Skeletal muscle tissue (tissue), 4 donors: ENCODE data around the gene TIMM10. TPM values are rescaled to one million over a fixed set of nuclear protein-coding genes. Genes with fewer than 3 reads are reported as not detected.

Source experiments
- H3K27ac ChIP-seq: one replicate; pipeline ENCODE4 v1.7.0; 2013; ENCODE audit warnings: mild to moderate bottlenecking, low read depth, low read length, inconsistent platforms
- H3K27me3 ChIP-seq, 3 donors: one replicate each; pipeline ENCODE4 v1.7.0; 2013; ENCODE audit warnings: low read length in 3 of 3; ENCODE audit not compliant: control insufficient read depth in 3 of 3, insufficient read depth in 3 of 3
- H3K36me3 ChIP-seq, 3 donors: one replicate each; pipeline ENCODE4 v1.7.0; 2013; ENCODE audit warnings: low read length in 3 of 3; ENCODE audit not compliant: control insufficient read depth in 3 of 3, insufficient read depth in 3 of 3
- H3K4me1 ChIP-seq, 3 donors: one replicate each; pipeline ENCODE4 v1.7.0; 2013; ENCODE audit warnings: low read length in 3 of 3, mild to moderate bottlenecking in 3 of 3; ENCODE audit not compliant: control insufficient read depth in 3 of 3, insufficient read depth in 3 of 3
- H3K4me3 ChIP-seq, 3 donors: one replicate each; pipeline ENCODE4 v1.7.0; 2013; ENCODE audit warnings: low read length in 3 of 3
- H3K9ac ChIP-seq, 3 donors: one replicate each; pipeline ENCODE4 v1.7.0; 2013; ENCODE audit warnings: low read length in 3 of 3, mild to moderate bottlenecking in 3 of 3, moderate library complexity in 2 of 3, low read depth in 1 of 3
- H3K9me3 ChIP-seq, 3 donors: one replicate each; pipeline ENCODE4 v1.7.0; 2013; ENCODE audit warnings: low read length in 3 of 3; ENCODE audit not compliant: control insufficient read depth in 3 of 3
- total RNA-seq: library from RNA; depleted of rRNA; stranded (reverse); fragments of >200 nt; gene quantifications from one replicate; pipeline ENCODE4 v1.2.3, GENCODE V29; 2014
- donor health status: Osteomylitis.

The TIMM10 gene
- total RNA-seq, 1 donor from 2014 or later: 64.2 TPM

- Histone ChIP-seq H3K27me3 (no peaks in the 10 kb centered on the region), H3K36me3 (peaks cover 2 to 24% (median 14%) of the 10 kb centered on the region in 3 donors), H3K9me3 (no peaks in the 10 kb centered on the region), H3K9ac (peak overlapping the region; percentile 70 to 87 (median 77)), H3K4me1 (peaks cover 21 to 40% (median 33%) of the 10 kb centered on the region in 3 donors), H3K4me3 (peak overlapping the region; percentile 67 to 72 (median 70)), H3K27ac (peak overlapping the region; percentile 75)
These were observed 31.1 kb downstream of the TIMM10 start for GRCh38 chr11:57499413-57499982.

- H3K27ac ChIP-seq: no peak overlapping the region
- no peaks in the 10 kb centered on the region for H3K27me3 ChIP-seq
- H3K9ac ChIP-seq: peak overlapping the region in 2 of 3 donors; percentile 40 to 43
- H3K4me3 ChIP-seq: peak overlapping the region in 1 of 3 donors; percentile 14
- H3K9me3 ChIP-seq: no peaks in the 10 kb centered on the region
- peaks cover 2 to 22% (median 14%) of the 10 kb centered on the region in 3 donors for H3K36me3 ChIP-seq
- H3K4me1 ChIP-seq: peaks cover 26 to 49% (median 43%) of the 10 kb centered on the region in 3 donors
These were observed 32.0 kb downstream of the TIMM10 start for GRCh38 chr11:57498540-57498939.

- Histone ChIP-seq H3K4me3 (no peak overlapping the region), H3K27me3 (no peaks in the 10 kb centered on the region), H3K9ac (no peak overlapping the region), H3K4me1 (peaks cover 28 to 56% (median 46%) of the 10 kb centered on the region in 3 donors), H3K27ac (no peak overlapping the region), H3K36me3 (peaks cover 2 to 21% (median 14%) of the 10 kb centered on the region in 3 donors), H3K9me3 (no peaks in the 10 kb centered on the region)
These were observed 33.0 kb downstream of the TIMM10 start for GRCh38 chr11:57497303-57498247.

GRCh38 chr11:57496109-57496820, 34.3 kb downstream of the TIMM10 start:
- Histone ChIP-seq H3K4me3 (no peak overlapping the region), H3K36me3 (peaks cover 6 to 24% (median 18%) of the 10 kb centered on the region in 3 donors), H3K9ac (no peak overlapping the region), H3K27me3 (no peaks in the 10 kb centered on the region), H3K27ac (no peak overlapping the region), H3K9me3 (no peaks in the 10 kb centered on the region), H3K4me1 (peaks cover 28 to 53% (median 47%) of the 10 kb centered on the region in 3 donors)

DNA sequence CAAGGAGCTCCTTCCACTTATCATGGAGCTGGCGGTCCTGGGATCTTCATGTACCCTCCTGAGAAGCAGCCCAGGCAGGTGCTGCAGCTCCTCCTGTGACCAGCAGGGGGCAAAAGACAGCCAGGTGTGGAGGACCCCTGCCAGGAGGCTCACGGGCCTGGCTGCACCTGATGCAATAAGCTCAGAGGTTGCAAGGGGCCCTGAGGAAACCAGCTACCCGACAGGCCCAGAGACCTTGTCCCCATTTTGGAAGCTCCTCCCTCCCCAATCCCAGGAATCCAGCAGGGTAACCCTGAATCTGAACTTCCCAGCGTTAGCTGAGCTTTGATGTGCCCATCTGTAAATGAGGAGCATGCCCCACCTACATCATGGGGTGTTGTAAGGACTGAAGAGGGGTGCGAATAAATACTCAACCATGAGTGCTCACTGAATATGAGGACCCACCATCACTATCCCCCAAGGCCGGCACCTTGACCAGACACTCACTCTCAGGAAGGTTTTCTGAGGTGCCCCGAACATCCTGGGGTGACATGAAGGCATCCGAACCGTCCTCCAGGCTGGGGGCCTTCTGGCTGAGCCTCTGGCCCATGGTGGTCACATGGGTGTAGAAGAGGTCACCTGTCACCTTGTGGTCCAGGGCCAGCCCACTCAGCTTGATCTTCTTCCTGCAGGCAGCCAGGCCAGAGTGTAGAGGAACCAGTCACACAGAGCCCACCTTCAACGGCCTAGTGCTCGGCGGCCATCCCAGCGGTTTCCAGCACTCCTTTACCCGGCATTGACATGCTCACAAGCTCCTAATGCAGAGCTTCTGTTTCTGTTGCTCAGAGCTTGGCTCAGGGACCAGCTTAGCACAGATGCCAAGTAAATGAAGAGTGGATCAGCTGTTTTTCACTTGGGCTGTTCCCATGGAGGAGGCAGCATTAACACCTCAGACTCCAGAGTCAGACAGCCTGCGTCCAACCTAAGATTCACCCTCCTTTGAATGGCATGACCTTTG, 36.7 kb downstream of the TIMM10 start:
- no peak overlapping the region for H3K4me3 ChIP-seq
- H3K27me3 ChIP-seq: no peaks in the 10 kb centered on the region
- peak overlapping the region; percentile 17 to 65 (median 52) for H3K9ac ChIP-seq
- H3K4me1 ChIP-seq: peaks cover 12 to 41% (median 28%) of the 10 kb centered on the region in 3 donors
- H3K36me3 ChIP-seq: peaks cover 10 to 38% (median 34%) of the 10 kb centered on the region in 3 donors
- H3K9me3 ChIP-seq: no peaks in the 10 kb centered on the region
- H3K27ac ChIP-seq: peak overlapping the region; percentile 11

DNA sequence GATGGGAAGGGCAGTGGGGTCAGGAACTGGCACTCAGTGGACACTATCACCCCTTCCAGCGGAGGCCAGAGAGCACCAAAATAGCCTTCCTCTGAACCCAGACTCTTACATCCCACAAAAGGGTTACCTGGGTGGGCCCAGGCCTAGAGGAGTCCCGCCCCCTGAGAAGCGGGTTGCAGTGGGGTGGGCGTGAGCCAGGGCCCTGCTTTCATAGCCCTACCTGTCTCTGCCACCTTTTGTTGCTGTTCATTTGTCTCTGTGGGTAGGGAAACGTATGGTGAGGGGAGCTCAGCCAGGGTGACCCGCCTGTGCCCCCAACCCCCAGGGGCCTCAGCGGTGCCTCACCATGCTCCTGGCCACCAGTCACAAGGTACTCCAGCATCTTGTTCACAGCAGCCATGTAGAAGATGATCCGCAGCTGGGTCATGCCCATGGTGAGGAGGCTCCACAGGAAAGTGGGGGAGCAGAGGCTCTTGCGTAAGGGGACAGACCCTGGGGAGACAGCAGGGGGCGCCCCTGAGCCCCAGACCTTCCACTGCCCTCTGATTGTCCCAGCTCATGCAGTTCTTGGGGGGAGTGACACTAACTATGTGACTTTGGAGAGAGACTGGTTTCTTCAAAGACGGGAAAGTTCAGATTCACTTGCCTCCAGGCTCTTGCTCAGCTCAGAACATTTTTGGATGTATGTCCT, 39.0 kb downstream of the TIMM10 start:
- H3K36me3 ChIP-seq: peaks cover 16 to 47% (median 31%) of the 10 kb centered on the region in 3 donors
- H3K4me3 ChIP-seq: no peak overlapping the region
- peaks cover 24 to 56% (median 43%) of the 10 kb centered on the region in 3 donors for H3K4me1 ChIP-seq

DNA sequence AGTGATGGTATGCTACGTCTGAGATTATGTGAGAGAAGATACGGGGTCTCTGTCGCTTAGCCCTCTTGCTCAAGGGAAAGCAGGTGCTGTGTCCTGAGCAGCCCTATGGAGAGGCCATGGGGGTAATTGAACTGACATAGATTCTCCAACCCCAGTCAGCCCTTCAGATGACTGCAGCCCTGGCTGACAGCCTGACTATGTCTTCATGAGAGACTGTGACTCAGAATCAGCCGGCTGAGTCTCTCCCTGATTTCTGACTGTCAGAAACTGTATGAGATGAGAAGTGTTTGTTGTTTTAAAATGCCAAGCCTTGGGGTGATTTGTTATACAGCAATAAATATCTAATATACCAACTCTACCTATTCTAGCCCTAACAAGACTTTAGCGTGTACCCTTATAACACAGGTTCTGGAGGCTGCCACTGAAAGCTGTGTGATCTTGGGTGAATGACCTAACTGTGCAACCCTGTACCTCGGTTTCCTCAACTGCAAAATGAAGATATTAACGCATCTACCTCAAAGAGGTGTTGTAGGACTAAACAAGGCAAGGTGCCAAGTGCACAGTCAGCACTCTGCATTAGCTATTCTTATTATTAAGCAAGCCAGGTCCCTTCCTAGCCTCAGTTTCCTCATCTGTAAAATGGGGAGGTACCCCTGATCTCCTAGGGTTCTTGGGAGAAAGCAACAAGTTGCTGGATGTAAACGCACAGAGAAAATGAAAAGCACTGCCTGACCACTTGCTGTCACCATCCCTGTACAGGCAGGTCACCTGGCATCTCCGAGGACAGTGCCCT, 39.9 kb downstream of the TIMM10 start:
- no peak overlapping the region for H3K27ac ChIP-seq
- H3K9me3 ChIP-seq: no peaks in the 10 kb centered on the region
- peaks cover 24 to 56% (median 43%) of the 10 kb centered on the region in 3 donors for H3K4me1 ChIP-seq
- H3K36me3 ChIP-seq: peaks cover 20 to 45% (median 31%) of the 10 kb centered on the region in 3 donors
- H3K4me3 ChIP-seq: no peak overlapping the region
- peak overlapping the region in 1 of 3 donors; percentile 33 for H3K9ac ChIP-seq
- H3K27me3 ChIP-seq: no peaks in the 10 kb centered on the region

More for the DNA sequence above, 39.0 kb downstream of the TIMM10 start:
- H3K27me3 ChIP-seq: no peaks in the 10 kb centered on the region
- H3K9ac ChIP-seq: peak overlapping the region in 1 of 3 donors; percentile 33
- no peaks in the 10 kb centered on the region for H3K9me3 ChIP-seq
- H3K27ac ChIP-seq: no peak overlapping the region
